A673 (cell line): Measurements from ENCODE around the gene GABPA. TPM values are rescaled to one million over a fixed set of nuclear protein-coding genes. Genes with fewer than 3 reads are reported as not detected.

Source experiments
- Bru-seq: library from RNA; stranded (reverse); fragments of 400-500 nt; gene quantifications from one replicate; lab custom pipeline; 2021; lab: Mats Ljungman, UMichigan
- BruChase-seq, 2 experiments: library from RNA; stranded (reverse); fragments of 400-500 nt; gene quantifications; one replicate each; lab custom pipeline; 2021; lab: Mats Ljungman, UMichigan
- BruUV-seq: library from RNA; stranded (reverse); fragments of 400-500 nt; replicated peaks from 2 replicates; lab custom pipeline; 2021; lab: Mats Ljungman, UMichigan
- CTCF ChIA-PET: fragments of 300-600 bp; sonication (Branson Sonifier 250); formaldehyde crosslinking; loops from one replicate; lab custom pipeline; 2022; ENCODE audit warnings: antibody characterized with exemption; lab: Charles Lee
- POLR2A ChIA-PET: fragments of 300-600 bp; sonication (Branson Sonifier 250); formaldehyde crosslinking; loops from one replicate; lab custom pipeline; 2022; ENCODE audit warnings: antibody characterized with exemption; ENCODE audit not compliant: low non-redundant PET; lab: Charles Lee
- DNase-seq: peaks from one replicate; pipeline ENCODE4 v3.0.0-alpha.2; 2015; ENCODE audit warnings: low spot score
- H3K27ac ChIP-seq: fragments of 200-600 bp; sonication (generic); 2 replicates; pipeline ENCODE4 v1.5.1; 2016; ENCODE audit warnings: mixed run types, low read depth, mild to moderate bottlenecking, mixed read lengths, antibody characterized with exemption, low read length; ENCODE audit not compliant: poor library complexity, severe bottlenecking
- H3K27me3 ChIP-seq: fragments of 200-600 bp; sonication (generic); replicated peaks from 2 replicates; pipeline ENCODE4 v1.6.1; 2017; ENCODE audit warnings: mixed run types, low read depth, mild to moderate bottlenecking, mixed read lengths, antibody characterized with exemption, low read length; ENCODE audit not compliant: insufficient read depth, poor library complexity
- H3K36me3 ChIP-seq: fragments of 200-600 bp; sonication (generic); 2 replicates; pipeline ENCODE4 v1.6.1; 2016; ENCODE audit warnings: mixed run types, mild to moderate bottlenecking, mixed read lengths, antibody characterized with exemption, low read length; ENCODE audit not compliant: insufficient read depth, poor library complexity, severe bottlenecking
- H3K4me1 ChIP-seq: fragments of 200-600 bp; sonication (generic); 2 replicates; pipeline ENCODE4 v1.6.1; 2017; ENCODE audit warnings: mixed run types, mild to moderate bottlenecking, mixed read lengths, antibody characterized with exemption, low read length; ENCODE audit not compliant: insufficient read depth, poor library complexity, severe bottlenecking
- H3K4me3 ChIP-seq: fragments of 200-600 bp; sonication (generic); 2 replicates; pipeline ENCODE4 v1.5.1; 2016; ENCODE audit warnings: low read depth, mixed run types, mild to moderate bottlenecking, mixed read lengths, low read length; ENCODE audit not compliant: poor library complexity, severe bottlenecking
- H3K9me3 ChIP-seq: fragments of 200-600 bp; sonication (generic); 2 replicates; pipeline ENCODE4 v1.6.1; 2016; ENCODE audit warnings: mixed run types, low read depth, mild to moderate bottlenecking, mixed read lengths, antibody characterized with exemption, low read length; ENCODE audit not compliant: poor library complexity, severe bottlenecking
- CTCF ChIP-seq: fragments of 300-800, 200-600 bp; sonication (generic); conservative IDR thresholded peaks from 2 replicates; pipeline ENCODE4 v1.5.1; 2017; ENCODE audit warnings: low read depth, mild to moderate bottlenecking, antibody characterized with exemption, low read length, moderate library complexity, mixed read lengths
- EZH2 ChIP-seq: fragments of 200-600 bp; sonication (generic); IDR thresholded peaks from 2 replicates; pipeline ENCODE4 v1.6.1; 2017; ENCODE audit warnings: borderline replicate concordance, low read depth, mild to moderate bottlenecking, mixed read lengths, antibody characterized with exemption, low read length; ENCODE audit not compliant: poor library complexity, severe bottlenecking
- intact Hi-C: fragments of 100-400 bp; cut with micrococcal nuclease; formaldehyde crosslinking; loops from one replicate; pipeline ENCODE4 v1.10.0; 2022; ENCODE audit not compliant: unreplicated experiment
- long read RNA-seq: library from polyadenylated mRNA; stranded (forward); transcript quantifications from one replicate; pipeline ENCODE4 v2.0.0, GENCODE V29; 2022
- total RNA-seq: library from RNA; stranded (reverse); gene quantifications from 2 replicates; pipeline ENCODE4 v1.2.3, GENCODE V29; 2021

Gene GABPA
- 23.9 and 26.2 TPM in 2 replicates for total RNA-seq
- percentile 86 among the genes with signal in this experiment for Bru-seq, nascent RNA
- BruChase-seq, experiment 1, labeled RNA remaining after a 2-hour chase: percentile 88 among the genes with signal in this experiment
- percentile 90 among the genes with signal in this experiment for BruChase-seq, experiment 2, labeled RNA remaining after a 6-hour chase
- long read RNA-seq, full-length matches to known transcripts: 45 of 60 reads
- long read RNA-seq, partial matches to known transcripts: 5 of 60 reads
- long read RNA-seq, other reads (novel, unspliced or antisense): 10 of 60 reads

DNA sequence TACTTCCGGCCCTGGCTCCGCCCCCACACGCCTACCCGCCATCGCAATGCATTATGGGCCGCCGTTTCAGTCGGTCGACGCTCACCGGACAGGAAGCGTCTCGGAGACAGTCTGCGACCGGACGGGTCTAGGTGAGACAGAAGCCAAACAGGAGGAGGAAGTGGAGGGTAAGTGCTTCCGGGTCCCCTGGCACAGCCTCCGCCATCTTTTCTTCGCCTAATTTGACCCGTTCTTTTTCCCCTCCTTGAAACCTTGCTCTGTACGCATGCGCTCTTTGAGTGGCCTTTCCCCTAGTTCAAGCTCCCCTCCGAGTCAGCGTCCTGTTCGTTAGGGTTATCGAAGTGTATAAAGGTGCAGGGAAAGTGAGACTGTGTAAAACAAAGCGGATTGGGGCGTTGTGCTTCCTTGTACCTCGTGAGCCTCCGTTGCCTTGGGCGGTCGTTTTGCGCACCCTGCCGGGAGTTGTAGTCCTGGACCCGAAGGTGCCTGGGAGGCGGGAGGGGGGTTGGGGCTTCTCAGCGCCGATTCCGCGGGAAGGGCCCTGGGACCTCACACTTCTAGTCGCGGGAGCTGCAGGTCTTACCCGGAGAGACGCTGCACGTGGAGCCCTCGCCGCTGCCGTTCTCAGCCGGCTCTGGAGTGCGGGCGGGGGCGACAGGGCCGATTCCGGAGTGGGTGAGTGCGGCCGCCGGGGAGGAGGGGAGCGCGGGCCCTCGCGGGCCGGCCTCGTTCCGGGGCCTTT lies at the start of gene GABPA, which contains the start of gene ATP5PF:
Gene GABPA, plus strand, starts transcription at position 69 of the 742 bp plus-strand sequence. CDS start 6,627 bp downstream, outside the sequence.
Gene ATP5PF, minus strand, starts transcription at position 1 of the 742 bp plus-strand sequence. CDS start 5,110 bp downstream, outside the sequence.
- BruUV-seq: no TSS peak
- POLR2A ChIA-PET: interaction anchor here (0.6 kb wide), 1 partner anchor 759 kb away, joined by 3 read pairs; no protein-coding TSS in a partner anchor
- Histone ChIP-seq H3K27ac (peak within 1 kb of the TSS; percentile 99), H3K27me3 (no peaks in the 10 kb centered on the region), H3K4me1 (peaks cover 16% of the 10 kb centered on the region), H3K4me3 (peak within 1 kb of the TSS; percentile 89), H3K9me3 (no peaks in the 10 kb centered on the region), H3K36me3 (peaks cover 1% of the 10 kb centered on the region)
- intact Hi-C loops: loop anchor here (1.0 to 10.0 kb wide), 2 partner anchors 127 to 130 kb away; no protein-coding TSS in a partner anchor
- CTCF ChIA-PET: interaction anchor here (1.0 kb wide), 1 partner anchor 128 kb away, joined by 3 read pairs; no protein-coding TSS in a partner anchor
- peak; percentile 99 for DNase-seq
- TF ChIP-seq CTCF (no peak), EZH2 (no peak)

DNA sequence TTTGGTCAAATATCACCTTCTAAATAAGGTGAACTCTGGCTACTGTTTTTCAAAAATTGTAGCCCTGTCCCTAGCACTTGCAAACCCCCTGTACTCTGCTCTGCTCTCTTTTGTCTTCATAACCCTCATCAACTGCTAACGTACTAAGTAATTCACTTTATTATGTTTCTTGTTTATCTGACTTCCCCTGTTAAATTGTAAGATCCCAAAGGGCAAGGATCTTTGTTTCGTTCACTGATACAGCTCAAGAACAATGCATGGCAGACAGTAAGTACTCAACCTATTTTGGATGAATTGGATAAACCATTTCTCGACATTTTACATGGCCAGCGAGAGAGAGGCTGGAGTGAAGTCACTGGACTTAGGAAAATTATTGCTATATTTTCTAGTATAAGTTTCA lies 47.0 kb upstream of the GABPA start:
- Histone ChIP-seq H3K4me1 (no peaks in the 10 kb centered on the region), H3K4me3 (no peak overlapping the region), H3K36me3 (no peaks in the 10 kb centered on the region), H3K9me3 (no peaks in the 10 kb centered on the region), H3K27me3 (no peaks in the 10 kb centered on the region), H3K27ac (no peak overlapping the region)
- ChIA-PET POLR2A (no interaction called here), CTCF (no interaction called here)
- BruUV-seq: no TSS peak
- intact Hi-C loops: no loop called here
- TF ChIP-seq EZH2 (no peak), CTCF (no peak)
- no peak for DNase-seq

DNA sequence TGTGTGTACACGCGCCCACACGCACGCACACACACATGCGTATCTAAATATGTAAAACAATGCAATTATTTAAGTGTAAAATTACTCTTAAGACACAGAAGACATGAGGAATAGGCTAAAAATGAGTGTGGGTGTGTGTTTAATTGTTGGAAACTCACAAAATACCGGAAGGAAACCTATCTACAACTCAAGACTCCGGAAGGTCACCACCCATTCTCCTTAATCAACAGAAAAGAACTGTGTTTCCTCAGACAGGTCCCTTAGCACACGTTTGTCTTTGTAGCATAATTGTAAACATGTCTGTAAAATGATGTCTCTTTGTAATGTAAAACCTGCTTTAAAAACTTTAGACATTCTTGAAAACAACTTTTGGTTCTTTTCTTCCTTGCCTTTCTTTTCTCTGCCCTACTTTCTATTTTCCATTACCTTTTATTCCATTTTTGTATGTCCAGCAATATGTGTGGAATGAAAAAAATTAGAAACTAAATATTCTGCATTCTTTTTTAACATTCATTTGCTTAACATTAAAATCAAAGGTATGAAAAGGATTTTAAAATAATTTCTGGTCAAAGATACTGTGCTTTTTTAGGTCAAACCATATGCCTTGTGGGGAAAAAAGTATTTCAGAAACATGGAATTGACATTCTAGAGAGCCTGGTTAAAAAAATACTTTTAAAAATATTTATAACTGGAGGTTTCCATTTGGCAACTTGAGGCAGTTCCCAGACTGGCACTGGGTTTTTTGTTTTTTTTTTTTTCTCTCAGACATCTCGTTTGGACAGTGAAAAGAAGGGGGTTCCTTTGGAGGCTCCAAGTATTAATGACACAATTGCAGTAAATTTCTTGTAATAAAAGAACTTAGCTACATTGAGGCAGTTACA lies 46.3 kb upstream of the GABPA start:
- H3K4me3 ChIP-seq: no peak overlapping the region
- intact Hi-C loops: no loop called here
- no peaks in the 10 kb centered on the region for H3K9me3 ChIP-seq
- no peak overlapping the region for H3K27ac ChIP-seq
- no peaks in the 10 kb centered on the region for H3K36me3 ChIP-seq
- H3K4me1 ChIP-seq: no peaks in the 10 kb centered on the region
- DNase-seq: no peak
- TF ChIP-seq CTCF: no peak
- TF ChIP-seq EZH2: no peak
- H3K27me3 ChIP-seq: no peaks in the 10 kb centered on the region
- BruUV-seq: no TSS peak
- POLR2A ChIA-PET: no interaction called here
- CTCF ChIA-PET: no interaction called here
